Common myeloid progenitor, CD34-positive (primary cell): ENCODE data around the gene FOXN4.

Experiments
- CTCF ChIA-PET: fragments of 350-600 bp; sonication (Branson Sonifier 250); formaldehyde crosslinking; loops from one replicate; lab custom pipeline; 2021; ENCODE audit warnings: antibody characterized with exemption; lab: Charles Lee
- POLR2A ChIA-PET: fragments of 350-600 bp; sonication (Branson Sonifier 250); formaldehyde crosslinking; loops from one replicate; lab custom pipeline; 2021; ENCODE audit warnings: antibody characterized with exemption; lab: Charles Lee
- DNase-seq, 3 donors: peaks; one replicate each; pipeline versions ENCODE4 v3.0.0 to v3.0.0-alpha.2; 2013
- H3K27ac ChIP-seq, 2 experiments: 1 replicate in 1 of 2; 2 replicates in 1 of 2; pipeline ENCODE4 v1.7.0; 2013; ENCODE audit warnings: inconsistent platforms in 2 of 2, low read length in 2 of 2, mild to moderate bottlenecking in 2 of 2, low read depth in 1 of 2, moderate library complexity in 1 of 2; ENCODE audit not compliant: severe bottlenecking in 2 of 2, insufficient read depth in 1 of 2, poor library complexity in 1 of 2
- H3K27me3 ChIP-seq, 5 experiments: replicated peaks in 2 of 5; 1 replicate in 3 of 5; 2 replicates in 2 of 5; pipeline versions ENCODE4 v1.6.1 to v1.7.0; 2013; ENCODE audit warnings: low read length in 4 of 5, mild to moderate bottlenecking in 2 of 5, moderate library complexity in 2 of 5, inconsistent platforms in 1 of 5; ENCODE audit not compliant: insufficient read depth in 5 of 5, control insufficient read depth in 4 of 5
- H3K36me3 ChIP-seq, 4 experiments: 1 replicate in 2 of 4; 2 replicates in 2 of 4; pipeline versions ENCODE4 v1.6.1 to v1.7.0; 2013; ENCODE audit warnings: low read length in 3 of 4, control low read depth in 1 of 4, mild to moderate bottlenecking in 1 of 4; ENCODE audit not compliant: control insufficient read depth in 4 of 4, insufficient read depth in 4 of 4
- H3K4me1 ChIP-seq, 4 experiments: 1 replicate in 3 of 4; 2 replicates in 1 of 4; pipeline versions ENCODE4 v1.6.1 to v1.7.1; 2013; ENCODE audit warnings: low read length in 3 of 4, mild to moderate bottlenecking in 3 of 4, control low read depth in 1 of 4, inconsistent platforms in 1 of 4, moderate library complexity in 1 of 4; ENCODE audit not compliant: control insufficient read depth in 4 of 4, insufficient read depth in 4 of 4; ENCODE audit errors: control extremely low read depth in 1 of 4
- H3K4me3 ChIP-seq, 7 experiments: 1 replicate in 4 of 7; 2 replicates in 3 of 7; pipeline versions ENCODE4 v1.5.1 to v1.7.0; 2013; ENCODE audit warnings: mild to moderate bottlenecking in 7 of 7, low read length in 6 of 7, moderate library complexity in 6 of 7, inconsistent platforms in 2 of 7, low read depth in 2 of 7, control low read depth in 1 of 7; ENCODE audit not compliant: insufficient read depth in 4 of 7, control insufficient read depth in 1 of 7; ENCODE audit errors: extremely low read depth in 1 of 7
- H3K9me3 ChIP-seq, 5 experiments: 1 replicate in 4 of 5; 2 replicates in 1 of 5; pipeline versions ENCODE4 v1.6.1 to v1.7.1; 2013; ENCODE audit warnings: low read length in 4 of 5, mild to moderate bottlenecking in 2 of 5, inconsistent platforms in 1 of 5, low read depth in 1 of 5, moderate library complexity in 1 of 5; ENCODE audit not compliant: control insufficient read depth in 4 of 5, insufficient read depth in 2 of 5; ENCODE audit errors: control extremely low read depth in 1 of 5
- WGBS: methylation state at CpG from one replicate; pipeline ENCODE4 v1.1.5; 2013; ENCODE audit not compliant: insufficient coverage; 5-methylcytosine and 5-hydroxymethylcytosine counted together

The FOXN4 gene

DNA sequence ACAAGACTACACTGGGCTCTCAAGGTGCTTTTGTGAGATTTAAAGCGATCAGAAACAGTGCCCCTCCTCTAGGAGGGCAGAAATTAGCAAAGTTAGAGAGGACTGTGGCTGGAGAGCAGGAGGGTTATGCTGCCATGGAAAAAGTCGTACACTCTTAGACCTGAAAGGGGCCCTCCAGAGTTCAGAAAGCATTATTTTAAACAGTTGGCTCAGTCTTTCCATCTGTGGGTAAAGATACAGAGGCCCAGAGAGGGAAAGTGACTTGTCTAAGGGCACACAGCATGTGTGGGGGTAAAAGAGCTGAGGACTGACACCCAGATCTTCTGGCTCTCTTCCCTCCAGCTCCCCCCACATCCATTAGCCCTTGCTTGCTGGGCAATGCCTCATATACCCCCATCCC is 47.1 kb downstream of the FOXN4 start:
- H3K4me1 ChIP-seq = no peaks in the 10 kb centered on the region
- DNase-seq = no peak
- H3K4me3 ChIP-seq = no peak overlapping the region
- no peak overlapping the region for H3K27ac ChIP-seq
- peaks cover 0 to 55% (median 8%) of the 10 kb centered on the region in 4 experiments for H3K36me3 ChIP-seq
- H3K9me3 ChIP-seq = peaks cover 0 to 5% (median 0%) of the 10 kb centered on the region in 5 experiments
- WGBS = 94% methylated on average over 2 of the region's 2 CpGs
- no peaks in the 10 kb centered on the region for H3K27me3 ChIP-seq
- ChIA-PET CTCF (interaction anchor here (1.0 to 2.7 kb wide), 4 partner anchors 109 to 144 kb away, joined by 3 to 12 read pairs (median 3); no protein-coding TSS in a partner anchor), POLR2A (interaction anchor here (0.6 to 0.7 kb wide), 2 partner anchors 22 to 68 kb away, joined by 3 to 4 read pairs; no protein-coding TSS in a partner anchor)

GRCh38 chr12:109261087-109261486 is 48.0 kb downstream of the FOXN4 start:
- 100% methylated on average over 1 of the region's 1 CpG for WGBS
- ChIA-PET CTCF (interaction anchor here (1.2 kb wide), 1 partner anchor 145 kb away, joined by 3 read pairs; no protein-coding TSS in a partner anchor), POLR2A (interaction anchor here (0.7 kb wide), 1 partner anchor 67 kb away, joined by 3 read pairs; no protein-coding TSS in a partner anchor)

GRCh38 chr12:109259545-109259895 is 49.6 kb downstream of the FOXN4 start:
- no peak for DNase-seq
- Histone ChIP-seq H3K27me3 (no peaks in the 10 kb centered on the region), H3K9me3 (peaks cover 0 to 5% (median 0%) of the 10 kb centered on the region in 5 experiments), H3K4me3 (no peak overlapping the region), H3K27ac (no peak overlapping the region), H3K4me1 (no peaks in the 10 kb centered on the region), H3K36me3 (peaks cover 0 to 36% (median 4%) of the 10 kb centered on the region in 4 experiments)
- 83% methylated on average over 1 of the region's 1 CpG for WGBS
- ChIA-PET POLR2A (no interaction called here), CTCF (interaction anchor here (1.1 to 1.2 kb wide), 2 partner anchors 14 to 128 kb away, joined by 3 read pairs; no protein-coding TSS in a partner anchor)

More at GRCh38 chr12:109261087-109261486, 48.0 kb downstream of the FOXN4 start:
- DNase-seq = no peak
- peaks cover 0 to 51% (median 6%) of the 10 kb centered on the region in 4 experiments for H3K36me3 ChIP-seq
- no peak overlapping the region for H3K27ac ChIP-seq
- no peaks in the 10 kb centered on the region for H3K4me1 ChIP-seq
- peaks cover 0 to 5% (median 0%) of the 10 kb centered on the region in 5 experiments for H3K9me3 ChIP-seq
- no peaks in the 10 kb centered on the region for H3K27me3 ChIP-seq
- H3K4me3 ChIP-seq = no peak overlapping the region

GRCh38 chr12:109258607-109259544 is 50.2 kb downstream of the FOXN4 start:
- ChIA-PET CTCF (interaction anchor here (0.5 to 1.1 kb wide), 2 partner anchors 13 to 43 kb away, joined by 3 read pairs; no protein-coding TSS in a partner anchor), POLR2A (no interaction called here)
- no peak for DNase-seq
- H3K27me3 ChIP-seq = no peaks in the 10 kb centered on the region
- WGBS = 95% methylated on average over 16 of the region's 16 CpGs
- H3K9me3 ChIP-seq = peaks cover 0 to 9% (median 2%) of the 10 kb centered on the region in 5 experiments
- no peak overlapping the region for H3K4me3 ChIP-seq
- H3K36me3 ChIP-seq = peaks cover 0 to 38% (median 2%) of the 10 kb centered on the region in 4 experiments
- no peaks in the 10 kb centered on the region for H3K4me1 ChIP-seq
- no peak overlapping the region for H3K27ac ChIP-seq

- ChIA-PET CTCF (interaction anchor here (0.5 kb wide), 1 partner anchor 42 kb away, joined by 3 read pairs; no protein-coding TSS in a partner anchor), POLR2A (no interaction called here)
- WGBS = 98% methylated on average over 6 of the region's 6 CpGs
- Histone ChIP-seq H3K36me3 (peaks cover 0 to 36% (median 2%) of the 10 kb centered on the region in 4 experiments), H3K27ac (no peak overlapping the region), H3K4me1 (no peaks in the 10 kb centered on the region), H3K9me3 (peaks cover 0 to 11% (median 6%) of the 10 kb centered on the region in 5 experiments), H3K4me3 (no peak overlapping the region), H3K27me3 (no peaks in the 10 kb centered on the region)
- no peak for DNase-seq
These were observed 50.9 kb downstream of the FOXN4 start for GRCh38 chr12:109258201-109258600.

DNA sequence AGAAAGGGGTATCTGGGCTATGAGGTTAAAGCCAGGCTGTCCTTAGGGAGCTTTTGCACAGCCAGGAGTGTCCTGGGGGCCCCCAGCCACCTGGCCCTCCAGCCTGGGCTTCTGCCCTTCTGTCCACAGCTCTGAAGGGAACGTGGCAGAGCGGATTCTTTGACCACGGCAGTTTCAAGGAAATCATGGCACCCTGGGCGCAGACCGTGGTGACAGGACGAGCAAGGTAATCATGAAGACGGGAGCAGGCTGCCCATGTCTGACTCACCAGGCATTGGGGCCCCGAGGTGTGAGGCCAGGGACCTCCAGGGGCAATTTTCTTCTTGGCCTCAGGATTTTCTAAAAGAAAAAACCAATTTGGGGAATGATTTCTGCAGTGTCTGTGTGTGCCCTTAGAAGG is 53.1 kb downstream of the FOXN4 start:
- Histone ChIP-seq H3K36me3 (peaks cover 0 to 37% (median 4%) of the 10 kb centered on the region in 4 experiments), H3K27me3 (no peaks in the 10 kb centered on the region), H3K27ac (no peak overlapping the region), H3K9me3 (peaks cover 0 to 16% (median 7%) of the 10 kb centered on the region in 5 experiments), H3K4me1 (peaks cover 0 to 3% (median 0%) of the 10 kb centered on the region in 4 experiments), H3K4me3 (no peak overlapping the region)
- CTCF ChIA-PET = interaction anchor here (0.5 kb wide), 1 partner anchor 8 kb away, joined by 3 read pairs; no protein-coding TSS in a partner anchor
- WGBS = 95% methylated on average over 8 of the region's 8 CpGs
- POLR2A ChIA-PET = no interaction called here
- no peak for DNase-seq
